Spleen (tissue), 7 donors: ENCODE measurements around the gene MRPL36.

Experiments
- POLR2A ChIP-seq, 3 donors: fragments of 450-650 bp; IDR thresholded peaks; one replicate each; pipeline ENCODE4 v1.5.1; 2017; ENCODE audit warnings: antibody characterized with exemption in 3 of 3, mild to moderate bottlenecking in 1 of 3
- TF ChIP-seq, protein P1 (sequence below), 11 experiments: fragments of 200-600 bp in 7 of 11; fragments of 450-650 bp in 4 of 11; sonication (generic) in 4 of 11; IDR thresholded peaks in 8 of 11; conservative IDR thresholded peaks in 3 of 11; 1 replicate in 7 of 11; 2 replicates in 4 of 11; pipeline versions ENCODE4 v1.4.0 to v1.8.0; 2016 to 2021; ENCODE audit warnings: antibody characterized with exemption in 11 of 11, inconsistent platforms in 4 of 11, mild to moderate bottlenecking in 1 of 11
- donor health status: DM: no; HTN: no; CAD: no; lungs with moderate emphysema.
- donor health status: DM: no; HTN: no; CAD: no.
- donor health status: DM: no; HTN: no; CAD: no.

DNA sequence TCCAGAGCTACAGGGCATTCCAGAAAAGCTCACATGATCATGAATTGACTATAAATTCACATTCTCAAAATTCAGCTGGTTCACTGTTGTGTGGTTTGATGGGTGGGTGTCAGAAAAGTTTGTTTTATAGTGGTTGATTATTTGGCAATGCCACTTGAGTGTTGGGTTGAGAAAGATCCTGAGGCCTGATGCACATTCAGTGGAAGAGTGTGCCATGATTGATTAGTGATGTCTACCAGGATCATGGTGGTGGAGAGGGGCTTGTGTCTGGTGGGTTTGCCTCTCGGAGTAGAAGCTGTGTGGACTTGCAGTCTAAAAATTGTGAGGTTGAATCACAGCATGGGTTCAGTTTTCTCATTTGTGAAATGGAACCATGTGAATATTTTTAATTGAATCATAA, 3.6 kb upstream of the MRPL36 start:
- TF ChIP-seq POLR2A (IDR thresholded peaks at IDR 0.05), result no peak
- TF ChIP-seq, protein P1, sequence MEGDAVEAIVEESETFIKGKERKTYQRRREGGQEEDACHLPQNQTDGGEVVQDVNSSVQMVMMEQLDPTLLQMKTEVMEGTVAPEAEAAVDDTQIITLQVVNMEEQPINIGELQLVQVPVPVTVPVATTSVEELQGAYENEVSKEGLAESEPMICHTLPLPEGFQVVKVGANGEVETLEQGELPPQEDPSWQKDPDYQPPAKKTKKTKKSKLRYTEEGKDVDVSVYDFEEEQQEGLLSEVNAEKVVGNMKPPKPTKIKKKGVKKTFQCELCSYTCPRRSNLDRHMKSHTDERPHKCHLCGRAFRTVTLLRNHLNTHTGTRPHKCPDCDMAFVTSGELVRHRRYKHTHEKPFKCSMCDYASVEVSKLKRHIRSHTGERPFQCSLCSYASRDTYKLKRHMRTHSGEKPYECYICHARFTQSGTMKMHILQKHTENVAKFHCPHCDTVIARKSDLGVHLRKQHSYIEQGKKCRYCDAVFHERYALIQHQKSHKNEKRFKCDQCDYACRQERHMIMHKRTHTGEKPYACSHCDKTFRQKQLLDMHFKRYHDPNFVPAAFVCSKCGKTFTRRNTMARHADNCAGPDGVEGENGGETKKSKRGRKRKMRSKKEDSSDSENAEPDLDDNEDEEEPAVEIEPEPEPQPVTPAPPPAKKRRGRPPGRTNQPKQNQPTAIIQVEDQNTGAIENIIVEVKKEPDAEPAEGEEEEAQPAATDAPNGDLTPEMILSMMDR (IDR thresholded peaks at IDR 0.05 in 8 of 11, conservative IDR thresholded peaks at IDR 0.05 in 3 of 11), result no peak
